OCI-LY7 (cell line): ENCODE results near the gene LEPR. TPM values are rescaled to one million over a fixed set of nuclear protein-coding genes. Genes with fewer than 3 reads are reported as not detected.

ENCODE experiments used
- Bru-seq: library from RNA; stranded (reverse); fragments of 400-500 nt; gene quantifications from one replicate; lab custom pipeline; 2021; lab: Mats Ljungman, UMichigan
- BruChase-seq, 2 experiments: library from RNA; stranded (reverse); fragments of 400-500 nt; gene quantifications; one replicate each; lab custom pipeline; 2021; lab: Mats Ljungman, UMichigan
- BruUV-seq: library from RNA; stranded (reverse); fragments of 400-500 nt; replicated peaks from 2 replicates; lab custom pipeline; 2021; lab: Mats Ljungman, UMichigan
- CTCF ChIA-PET: fragments of 300-600 bp; sonication (Branson Sonifier 250); formaldehyde crosslinking; loops from one replicate; lab custom pipeline; 2022; ENCODE audit warnings: antibody characterized with exemption; ENCODE audit not compliant: unreplicated experiment; lab: Charles Lee
- POLR2A ChIA-PET: fragments of 300-600 bp; sonication (Branson Sonifier 250); formaldehyde crosslinking; loops from one replicate; lab custom pipeline; 2022; ENCODE audit warnings: antibody characterized with exemption; lab: Charles Lee
- DNase-seq: peaks from one replicate; pipeline ENCODE4 v3.0.0-alpha.2; 2015; ENCODE audit warnings: low spot score
- H2AFZ ChIP-seq: fragments of 200-600 bp; sonication (generic), shearing (Covaris generic); 2 replicates; pipeline ENCODE4 v1.6.1; 2014; ENCODE audit warnings: mild to moderate bottlenecking, antibody characterized with exemption, low read length, moderate library complexity
- H3K27ac ChIP-seq: fragments of 200-600 bp; sonication (generic); 2 replicates; pipeline ENCODE4 v1.5.1; 2014; ENCODE audit warnings: mixed run types, low read depth, mild to moderate bottlenecking, moderate library complexity, low read length, inconsistent platforms; ENCODE audit not compliant: poor library complexity, severe bottlenecking
- H3K36me3 ChIP-seq: fragments of 200-600 bp; sonication (generic); 2 replicates; pipeline ENCODE4 v1.6.1; 2014; ENCODE audit warnings: mild to moderate bottlenecking, antibody characterized with exemption, low read length, moderate library complexity, mixed read lengths; ENCODE audit not compliant: insufficient read depth
- H3K4me1 ChIP-seq: fragments of 200-600 bp; sonication (generic); 2 replicates; pipeline ENCODE4 v1.5.1; 2014; ENCODE audit warnings: mild to moderate bottlenecking, low read length; ENCODE audit not compliant: insufficient read depth, poor library complexity, severe bottlenecking
- H3K4me2 ChIP-seq: fragments of 200-600 bp; sonication (generic); 2 replicates; pipeline ENCODE4 v1.6.1; 2014; ENCODE audit warnings: mild to moderate bottlenecking, low read length
- H3K4me3 ChIP-seq: fragments of 200-600 bp; sonication (generic); 2 replicates; pipeline ENCODE4 v1.5.1; 2014; ENCODE audit warnings: mild to moderate bottlenecking, low read depth, low read length; ENCODE audit not compliant: poor library complexity, severe bottlenecking
- H3K79me2 ChIP-seq: fragments of 200-600 bp; sonication (generic); 2 replicates; pipeline ENCODE4 v1.6.1; 2016; ENCODE audit warnings: low read depth, mild to moderate bottlenecking, low read length, moderate library complexity, mixed read lengths; ENCODE audit not compliant: insufficient read depth
- H3K9me2 ChIP-seq: fragments of 200-600 bp; sonication (generic); 2 replicates; pipeline ENCODE4 v1.6.1; 2016; ENCODE audit warnings: mild to moderate bottlenecking, low read length, mixed read lengths; ENCODE audit not compliant: insufficient read depth
- H3K9me3 ChIP-seq: fragments of 200-600 bp; sonication (generic); 2 replicates; pipeline ENCODE4 v1.6.1; 2014; ENCODE audit warnings: mild to moderate bottlenecking, mixed run types, low read length, mixed read lengths
- H4K20me1 ChIP-seq: fragments of 200-600 bp; sonication (generic); 2 replicates; pipeline ENCODE4 v1.6.1; 2014; ENCODE audit warnings: mild to moderate bottlenecking, antibody characterized with exemption, low read length, moderate library complexity, mixed read lengths; ENCODE audit not compliant: insufficient read depth
- EZH2phosphoT487 ChIP-seq: fragments of 200-600 bp; sonication (generic); IDR thresholded peaks from 2 replicates; pipeline ENCODE4 v1.6.1; 2018; ENCODE audit warnings: low read depth, borderline replicate concordance, mild to moderate bottlenecking, mixed run types, antibody characterized with exemption, low read length, moderate library complexity, mixed read lengths
- intact Hi-C: fragments of 100-400 bp; cut with micrococcal nuclease; formaldehyde crosslinking; loops from one replicate; pipeline ENCODE4 v1.10.0; 2022; ENCODE audit not compliant: unreplicated experiment
- long read RNA-seq: library from polyadenylated mRNA; stranded (forward); transcript quantifications from one replicate; pipeline ENCODE4 v2.0.0, GENCODE V29; 2022
- total RNA-seq, 2 experiments: library from RNA; depleted of rRNA in 1 of 2; stranded (reverse); fragments of >200 nt in 1 of 2; shearing (Covaris generic) in 1 of 2; gene quantifications; 2 replicates each; pipeline ENCODE4 v1.2.3, GENCODE V29; 2014 to 2022
- TF ChIP-seq, protein P1 (sequence below): fragments of 200-600 bp; sonication (generic); conservative IDR thresholded peaks from 2 replicates; pipeline ENCODE4 v1.5.1; 2014; ENCODE audit warnings: mild to moderate bottlenecking, antibody characterized with exemption, low read length, moderate library complexity, mixed read lengths

The LEPR gene, protein sequence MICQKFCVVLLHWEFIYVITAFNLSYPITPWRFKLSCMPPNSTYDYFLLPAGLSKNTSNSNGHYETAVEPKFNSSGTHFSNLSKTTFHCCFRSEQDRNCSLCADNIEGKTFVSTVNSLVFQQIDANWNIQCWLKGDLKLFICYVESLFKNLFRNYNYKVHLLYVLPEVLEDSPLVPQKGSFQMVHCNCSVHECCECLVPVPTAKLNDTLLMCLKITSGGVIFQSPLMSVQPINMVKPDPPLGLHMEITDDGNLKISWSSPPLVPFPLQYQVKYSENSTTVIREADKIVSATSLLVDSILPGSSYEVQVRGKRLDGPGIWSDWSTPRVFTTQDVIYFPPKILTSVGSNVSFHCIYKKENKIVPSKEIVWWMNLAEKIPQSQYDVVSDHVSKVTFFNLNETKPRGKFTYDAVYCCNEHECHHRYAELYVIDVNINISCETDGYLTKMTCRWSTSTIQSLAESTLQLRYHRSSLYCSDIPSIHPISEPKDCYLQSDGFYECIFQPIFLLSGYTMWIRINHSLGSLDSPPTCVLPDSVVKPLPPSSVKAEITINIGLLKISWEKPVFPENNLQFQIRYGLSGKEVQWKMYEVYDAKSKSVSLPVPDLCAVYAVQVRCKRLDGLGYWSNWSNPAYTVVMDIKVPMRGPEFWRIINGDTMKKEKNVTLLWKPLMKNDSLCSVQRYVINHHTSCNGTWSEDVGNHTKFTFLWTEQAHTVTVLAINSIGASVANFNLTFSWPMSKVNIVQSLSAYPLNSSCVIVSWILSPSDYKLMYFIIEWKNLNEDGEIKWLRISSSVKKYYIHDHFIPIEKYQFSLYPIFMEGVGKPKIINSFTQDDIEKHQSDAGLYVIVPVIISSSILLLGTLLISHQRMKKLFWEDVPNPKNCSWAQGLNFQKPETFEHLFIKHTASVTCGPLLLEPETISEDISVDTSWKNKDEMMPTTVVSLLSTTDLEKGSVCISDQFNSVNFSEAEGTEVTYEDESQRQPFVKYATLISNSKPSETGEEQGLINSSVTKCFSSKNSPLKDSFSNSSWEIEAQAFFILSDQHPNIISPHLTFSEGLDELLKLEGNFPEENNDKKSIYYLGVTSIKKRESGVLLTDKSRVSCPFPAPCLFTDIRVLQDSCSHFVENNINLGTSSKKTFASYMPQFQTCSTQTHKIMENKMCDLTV
- total RNA-seq (2014; rRNA removed; shearing (Covaris generic)) (0.63 and 0.67 TPM in 2 replicates), total RNA-seq (2022) (0.68 and 1.0 TPM in 2 replicates), Bru-seq, nascent RNA (percentile 31 among the genes with signal in this experiment), BruChase-seq, experiment 1, labeled RNA remaining after a 6-hour chase (percentile 38 among the genes with signal in this experiment), BruChase-seq, experiment 2, labeled RNA remaining after a 2-hour chase (percentile 45 among the genes with signal in this experiment)
- long read RNA-seq, full-length matches to known transcripts: 1 of 9 reads
- long read RNA-seq, partial matches to known transcripts: 2 of 9 reads
- long read RNA-seq, other reads (novel, unspliced or antisense): 6 of 9 reads

GRCh38 chr1:65420590-65421350 is at the start of gene LEPR, which contains the start of gene LEPROT:
TSS of gene LEPR (plus strand) at chr1:65420668. CDS start at chr1:65565566, 144,898 bp downstream.
TSS of gene LEPROT (plus strand) at chr1:65420668. CDS start at chr1:65420725, 57 bp downstream.
- H3K9me2 ChIP-seq: no peaks in the 10 kb centered on the region
- TF ChIP-seq, protein P1, sequence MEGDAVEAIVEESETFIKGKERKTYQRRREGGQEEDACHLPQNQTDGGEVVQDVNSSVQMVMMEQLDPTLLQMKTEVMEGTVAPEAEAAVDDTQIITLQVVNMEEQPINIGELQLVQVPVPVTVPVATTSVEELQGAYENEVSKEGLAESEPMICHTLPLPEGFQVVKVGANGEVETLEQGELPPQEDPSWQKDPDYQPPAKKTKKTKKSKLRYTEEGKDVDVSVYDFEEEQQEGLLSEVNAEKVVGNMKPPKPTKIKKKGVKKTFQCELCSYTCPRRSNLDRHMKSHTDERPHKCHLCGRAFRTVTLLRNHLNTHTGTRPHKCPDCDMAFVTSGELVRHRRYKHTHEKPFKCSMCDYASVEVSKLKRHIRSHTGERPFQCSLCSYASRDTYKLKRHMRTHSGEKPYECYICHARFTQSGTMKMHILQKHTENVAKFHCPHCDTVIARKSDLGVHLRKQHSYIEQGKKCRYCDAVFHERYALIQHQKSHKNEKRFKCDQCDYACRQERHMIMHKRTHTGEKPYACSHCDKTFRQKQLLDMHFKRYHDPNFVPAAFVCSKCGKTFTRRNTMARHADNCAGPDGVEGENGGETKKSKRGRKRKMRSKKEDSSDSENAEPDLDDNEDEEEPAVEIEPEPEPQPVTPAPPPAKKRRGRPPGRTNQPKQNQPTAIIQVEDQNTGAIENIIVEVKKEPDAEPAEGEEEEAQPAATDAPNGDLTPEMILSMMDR: no peak
- TF ChIP-seq EZH2phosphoT487: no peak
- intact Hi-C loops: loop anchor here (1.0 to 5.0 kb wide), 4 partner anchors 166 to 852 kb away; partner anchors contain the start of gene JAK1
- H3K36me3 ChIP-seq: peaks cover 7% of the 10 kb centered on the region
- no peaks in the 10 kb centered on the region for H4K20me1 ChIP-seq
- no peak for DNase-seq
- ChIA-PET POLR2A (interaction anchor here (0.5 to 4.9 kb wide), 19 partner anchors 9 to 1405 kb away, joined by 3 to 24 read pairs (median 4); no protein-coding TSS in a partner anchor), CTCF (interaction anchor here (1.1 to 2.4 kb wide), 2 partner anchors 70 to 153 kb away, joined by 3 to 5 read pairs; no protein-coding TSS in a partner anchor)
- H3K79me2 ChIP-seq: peaks cover 20% of the 10 kb centered on the region; the same call in 1 of the 2 replicates
- peak within 1 kb of the TSS; percentile 97 for H3K4me2 ChIP-seq
- H3K27ac ChIP-seq: peak within 1 kb of the TSS; percentile 63
- BruUV-seq: no TSS peak
- H3K4me1 ChIP-seq: peaks cover 20% of the 10 kb centered on the region
- peak within 1 kb of the TSS; percentile 92 for H3K4me3 ChIP-seq
- no peaks in the 10 kb centered on the region for H3K9me3 ChIP-seq
- peak within 1 kb of the TSS; percentile 92 for H2AFZ ChIP-seq

GRCh38 chr1:65371544-65371943 is 48.9 kb upstream of the LEPR start:
- no peak overlapping the region for H3K27ac ChIP-seq
- H3K9me2 ChIP-seq: no peaks in the 10 kb centered on the region
- no peak overlapping the region for H3K4me3 ChIP-seq
- ChIA-PET CTCF (interaction anchor here (0.8 kb wide), 1 partner anchor 12 kb away, joined by 3 read pairs; no protein-coding TSS in a partner anchor), POLR2A (interaction anchor here (0.7 to 1.1 kb wide), 4 partner anchors 18 to 121 kb away, joined by 3 to 4 read pairs (median 4); no protein-coding TSS in a partner anchor)
- TF ChIP-seq, protein P1: no peak
- no peak for TF ChIP-seq EZH2phosphoT487
- no peaks in the 10 kb centered on the region for H3K79me2 ChIP-seq
- no peaks in the 10 kb centered on the region for H3K9me3 ChIP-seq
- H3K36me3 ChIP-seq: no peaks in the 10 kb centered on the region; the same call in 1 of the 2 replicates
- H2AFZ ChIP-seq: no peak overlapping the region
- H4K20me1 ChIP-seq: no peaks in the 10 kb centered on the region
- no peak overlapping the region for H3K4me2 ChIP-seq
- DNase-seq: no peak
- no peaks in the 10 kb centered on the region for H3K4me1 ChIP-seq
- intact Hi-C loops: no loop called here
- BruUV-seq: no TSS peak
